ENCODE data around the gene CR2.
"Not testable (repeated sequence)": the region's sequence is repeated elsewhere in the genome, so short reads cannot be mapped to it uniquely, and the experiment has no call there.

DNA sequence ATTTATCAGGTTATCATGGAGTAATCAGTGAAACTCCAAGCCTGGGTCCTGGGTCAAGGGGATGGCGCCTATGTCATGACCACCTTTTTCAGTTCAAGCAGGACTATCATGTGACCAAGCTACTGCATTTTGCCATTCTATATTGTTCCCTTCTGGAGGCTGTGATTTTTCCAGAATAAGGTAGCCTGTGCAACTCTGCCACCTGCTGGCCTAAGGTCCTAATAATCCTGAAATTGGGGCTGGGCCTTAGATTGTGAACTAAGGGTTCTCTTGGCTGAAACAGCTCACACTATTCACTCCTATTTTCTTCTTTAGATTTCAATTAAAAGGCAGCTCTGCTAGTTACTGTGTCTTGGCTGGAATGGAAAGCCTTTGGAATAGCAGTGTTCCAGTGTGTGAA is 74.3 kb downstream of the CR2 start:
- TF ChIP-seq, protein P1, sequence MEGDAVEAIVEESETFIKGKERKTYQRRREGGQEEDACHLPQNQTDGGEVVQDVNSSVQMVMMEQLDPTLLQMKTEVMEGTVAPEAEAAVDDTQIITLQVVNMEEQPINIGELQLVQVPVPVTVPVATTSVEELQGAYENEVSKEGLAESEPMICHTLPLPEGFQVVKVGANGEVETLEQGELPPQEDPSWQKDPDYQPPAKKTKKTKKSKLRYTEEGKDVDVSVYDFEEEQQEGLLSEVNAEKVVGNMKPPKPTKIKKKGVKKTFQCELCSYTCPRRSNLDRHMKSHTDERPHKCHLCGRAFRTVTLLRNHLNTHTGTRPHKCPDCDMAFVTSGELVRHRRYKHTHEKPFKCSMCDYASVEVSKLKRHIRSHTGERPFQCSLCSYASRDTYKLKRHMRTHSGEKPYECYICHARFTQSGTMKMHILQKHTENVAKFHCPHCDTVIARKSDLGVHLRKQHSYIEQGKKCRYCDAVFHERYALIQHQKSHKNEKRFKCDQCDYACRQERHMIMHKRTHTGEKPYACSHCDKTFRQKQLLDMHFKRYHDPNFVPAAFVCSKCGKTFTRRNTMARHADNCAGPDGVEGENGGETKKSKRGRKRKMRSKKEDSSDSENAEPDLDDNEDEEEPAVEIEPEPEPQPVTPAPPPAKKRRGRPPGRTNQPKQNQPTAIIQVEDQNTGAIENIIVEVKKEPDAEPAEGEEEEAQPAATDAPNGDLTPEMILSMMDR (IDR thresholded peaks at IDR 0.05 in 4 of 5, conservative IDR thresholded peaks at IDR 0.05 in 1 of 5): not testable (repeated sequence)
- not testable (repeated sequence) for TF ChIP-seq POLR2A (IDR thresholded peaks at IDR 0.05)
